Bone marrow (tissue), 2 donors: Measurements from ENCODE around the gene MARK2.
A peak's percentile ranks its signal among the peaks of the same experiment; 100 is the strongest.

Source experiments
- DNase-seq, 2 donors: peaks; one replicate each; lab custom pipeline; 2025; lab: John Stamatoyannopoulos, UW

MARK2 gene

DNA sequence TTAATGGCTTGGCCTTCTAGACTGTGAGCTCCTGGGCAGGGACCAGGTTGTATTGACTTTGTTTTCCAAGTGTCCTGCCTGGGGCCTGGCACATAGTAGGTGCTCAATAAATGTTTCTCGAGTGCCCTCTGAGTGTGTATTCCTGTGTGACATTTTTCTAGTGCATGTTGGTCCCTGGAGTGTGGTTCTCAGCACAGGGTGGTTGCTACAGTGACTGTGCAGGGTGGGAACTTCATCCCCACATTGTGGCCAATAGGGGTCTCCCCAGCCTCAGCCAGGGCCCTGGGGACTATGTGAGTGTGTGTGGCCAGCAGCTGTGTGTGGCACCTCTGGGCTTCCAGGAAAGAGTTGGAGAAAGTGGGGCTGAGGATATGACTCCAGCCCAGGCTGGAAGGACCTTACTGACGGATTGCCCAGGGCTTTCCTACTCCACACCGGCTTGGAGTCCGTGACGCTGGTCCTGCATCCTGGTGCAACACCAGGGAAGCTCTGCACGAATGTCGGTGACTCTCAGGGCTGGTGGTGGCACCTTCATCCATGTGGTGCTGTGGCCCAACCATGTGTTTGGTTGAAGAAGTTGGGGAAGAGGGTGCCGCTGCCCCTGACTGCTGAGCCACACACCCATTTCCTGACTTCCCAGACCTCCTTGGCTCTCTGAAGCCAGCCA lies 9.0 kb upstream of the MARK2 start:
- DNase-seq: no peak

DNA sequence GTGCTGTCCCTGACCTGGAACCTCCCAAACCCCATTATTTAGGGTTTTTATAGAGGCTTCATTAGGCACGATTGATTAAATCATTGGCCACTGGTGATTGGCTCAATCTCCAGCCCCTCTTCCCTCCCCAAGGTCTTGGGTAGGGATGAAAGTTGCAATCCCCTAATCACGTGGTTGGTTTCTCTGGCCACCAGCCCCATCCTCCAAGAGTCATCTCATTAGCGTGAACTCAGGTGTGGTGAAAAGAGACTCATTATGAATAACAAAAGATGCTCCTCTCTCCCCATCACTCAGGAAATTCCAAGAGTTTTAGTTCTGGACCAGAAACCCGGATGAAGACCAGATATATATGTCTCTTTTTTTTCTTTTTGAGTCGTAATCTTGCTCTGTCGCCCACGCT lies 7.6 kb upstream of the MARK2 start:
- no peak for DNase-seq

DNA sequence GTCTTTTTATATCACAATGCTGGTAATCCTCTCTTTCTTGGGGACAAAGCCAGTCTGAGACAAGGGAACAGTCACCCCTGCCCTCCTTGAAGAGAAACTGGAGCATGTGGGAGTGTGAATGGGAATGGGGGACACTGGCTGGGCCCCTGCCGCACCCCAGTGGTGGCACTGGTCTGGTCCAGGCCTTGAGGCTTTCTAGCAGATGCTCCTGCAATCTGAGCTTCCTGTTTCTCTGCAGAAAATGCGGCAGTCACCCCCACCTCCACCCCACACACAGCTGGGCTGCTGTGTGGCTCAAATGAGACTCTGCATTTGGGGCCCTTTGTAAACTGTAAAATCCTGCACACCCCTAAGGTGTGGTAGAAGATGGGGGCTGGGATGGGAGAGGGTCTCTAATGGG lies 6.6 kb upstream of the MARK2 start:
- DNase-seq: no peak

DNA sequence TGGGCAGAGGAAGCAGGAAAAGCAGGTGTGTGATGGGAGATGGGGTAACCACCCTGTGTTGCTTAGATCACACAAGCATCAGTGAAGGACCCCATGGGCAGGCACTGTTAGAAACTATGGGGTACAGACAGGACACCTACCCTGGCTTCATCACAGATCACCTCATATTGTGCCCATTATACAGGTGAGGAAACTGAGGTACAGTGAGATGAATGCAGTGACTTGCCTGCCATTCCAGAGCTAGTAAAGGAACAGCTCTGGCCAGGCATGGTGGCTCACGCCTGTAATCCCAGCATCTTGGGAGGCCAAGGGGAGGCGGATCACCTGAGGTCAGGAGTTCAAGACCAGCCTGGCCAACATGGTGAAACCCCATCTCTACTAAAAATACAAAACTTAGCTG lies 5.9 kb upstream of the MARK2 start:
- no peak for DNase-seq

DNA sequence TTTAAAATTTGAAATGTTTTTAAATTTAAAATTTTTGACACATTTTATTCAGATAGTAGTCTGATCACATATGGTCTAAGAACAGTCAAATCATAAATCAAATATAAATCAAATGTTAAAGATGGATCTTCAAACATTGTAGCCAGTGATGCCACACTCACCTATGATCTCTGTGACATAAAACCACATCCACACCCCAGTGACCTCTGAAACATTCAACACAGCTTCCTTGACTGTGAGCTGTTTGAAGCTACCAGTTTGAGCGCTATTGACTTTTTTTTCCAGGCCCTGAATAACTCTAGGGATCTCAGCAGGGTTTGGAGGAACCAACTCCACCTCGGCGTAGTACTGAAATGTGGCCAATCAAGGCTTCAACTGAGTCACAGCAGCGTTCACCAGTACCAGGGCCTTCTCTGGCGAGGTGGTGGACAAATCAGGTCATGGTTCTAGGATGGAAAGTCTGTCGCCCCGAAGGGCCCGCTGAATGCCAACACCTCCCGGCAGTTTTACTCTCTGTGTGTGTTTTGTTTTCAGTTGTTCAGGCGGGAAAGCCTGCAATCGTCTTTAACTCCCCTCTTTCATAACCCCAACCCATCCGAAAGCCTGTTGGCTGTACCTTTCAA lies 4.3 kb upstream of the MARK2 start:
- no peak for DNase-seq

DNA sequence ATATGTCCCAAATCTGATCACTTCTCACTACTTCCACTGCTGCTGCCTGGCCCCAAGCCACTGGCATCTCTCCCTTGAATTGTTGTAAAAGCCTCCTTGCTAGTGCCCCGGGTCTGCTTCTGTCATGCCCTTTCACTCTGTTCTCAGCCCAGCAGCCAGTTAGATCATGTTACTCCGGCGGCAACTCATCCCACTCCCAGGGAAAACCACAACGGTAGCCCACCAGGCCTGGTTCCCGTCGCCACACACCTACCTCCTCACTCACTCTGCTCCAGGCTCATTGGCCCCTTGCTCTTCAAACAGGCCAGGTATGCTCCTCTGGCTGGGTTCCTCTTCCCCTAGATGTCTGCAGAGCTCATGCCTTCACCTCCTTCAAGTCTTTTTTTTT lies 3.8 kb upstream of the MARK2 start:
- DNase-seq: no peak

DNA sequence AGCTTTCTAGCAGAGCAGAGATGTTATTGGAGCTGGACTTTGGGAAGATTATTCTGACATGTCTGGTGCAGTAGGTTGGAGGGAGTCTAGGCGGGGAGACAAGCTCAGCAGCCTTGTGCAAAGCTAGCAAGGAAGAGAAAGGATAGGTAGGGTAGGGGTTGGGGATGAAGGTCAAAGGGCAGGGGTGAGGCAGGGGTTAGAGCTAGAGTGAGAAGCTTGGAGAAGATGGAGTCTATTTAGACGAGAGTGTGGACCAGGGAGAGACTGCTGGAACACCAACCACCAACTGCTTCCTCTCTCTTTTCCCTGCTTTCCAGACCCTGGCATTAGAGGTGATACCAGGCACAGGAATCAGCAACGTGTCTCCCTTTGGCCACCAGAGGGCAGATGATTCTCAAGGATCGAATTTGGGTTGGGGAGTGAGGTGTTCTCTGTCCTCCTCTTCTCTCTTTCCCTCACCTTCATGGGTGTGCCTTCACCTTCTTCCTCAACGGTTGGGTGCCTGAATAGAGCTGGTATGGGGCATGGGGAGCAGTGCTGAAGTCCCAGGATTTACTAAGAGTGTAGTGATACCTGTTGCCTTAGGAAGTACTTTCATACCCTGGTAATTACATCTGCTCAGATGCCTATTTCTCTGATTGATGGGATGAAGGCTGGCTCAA lies 1.8 kb upstream of the MARK2 start:
- DNase-seq: peak; percentile 18 to 54

DNA sequence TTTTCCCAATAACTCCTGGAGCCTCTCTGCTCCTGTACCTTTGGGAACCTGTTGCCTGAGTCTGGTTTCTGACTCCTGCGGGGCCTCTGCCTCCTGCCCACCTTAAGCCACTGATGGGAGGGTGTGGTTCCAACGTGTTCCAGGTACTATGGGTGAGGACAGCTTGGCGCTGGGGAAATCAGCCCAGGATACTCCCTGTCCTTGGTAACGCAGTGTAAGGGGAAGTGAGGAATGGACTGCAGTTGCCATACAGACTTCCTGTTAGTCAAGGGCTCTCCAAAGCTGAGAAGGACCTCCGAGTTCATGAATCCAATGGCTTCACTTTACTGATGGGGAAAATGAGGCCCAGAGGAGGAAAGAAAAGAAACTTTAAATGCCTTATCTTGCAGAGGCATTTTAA lies 1.2 kb upstream of the MARK2 start:
- DNase-seq: no peak

DNA sequence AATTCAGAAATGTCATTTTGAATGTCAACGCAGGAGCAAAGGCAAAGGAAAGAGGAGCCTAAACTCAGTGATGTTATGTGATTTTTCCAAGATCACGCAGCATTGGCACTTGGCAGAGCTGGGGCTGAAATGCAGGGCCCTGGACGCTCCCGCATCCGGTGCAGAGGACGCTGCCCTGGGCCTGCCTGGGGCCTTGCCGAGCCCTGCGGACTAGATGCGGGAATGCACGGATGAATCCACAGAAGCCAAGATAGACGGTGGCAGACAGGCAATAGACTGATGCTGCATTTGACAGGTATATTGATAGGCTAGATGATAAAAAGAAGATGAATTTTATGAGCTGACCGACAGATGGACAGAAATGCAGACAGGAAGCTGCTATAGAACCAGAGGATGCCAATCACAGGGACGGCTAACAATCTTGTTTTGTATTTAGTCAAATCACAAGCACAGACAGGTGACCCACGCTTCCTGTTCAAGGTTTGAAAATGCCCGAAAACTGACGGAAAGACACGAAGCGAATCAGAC lies 696 bp upstream of the MARK2 start:
- DNase-seq: no peak

DNA sequence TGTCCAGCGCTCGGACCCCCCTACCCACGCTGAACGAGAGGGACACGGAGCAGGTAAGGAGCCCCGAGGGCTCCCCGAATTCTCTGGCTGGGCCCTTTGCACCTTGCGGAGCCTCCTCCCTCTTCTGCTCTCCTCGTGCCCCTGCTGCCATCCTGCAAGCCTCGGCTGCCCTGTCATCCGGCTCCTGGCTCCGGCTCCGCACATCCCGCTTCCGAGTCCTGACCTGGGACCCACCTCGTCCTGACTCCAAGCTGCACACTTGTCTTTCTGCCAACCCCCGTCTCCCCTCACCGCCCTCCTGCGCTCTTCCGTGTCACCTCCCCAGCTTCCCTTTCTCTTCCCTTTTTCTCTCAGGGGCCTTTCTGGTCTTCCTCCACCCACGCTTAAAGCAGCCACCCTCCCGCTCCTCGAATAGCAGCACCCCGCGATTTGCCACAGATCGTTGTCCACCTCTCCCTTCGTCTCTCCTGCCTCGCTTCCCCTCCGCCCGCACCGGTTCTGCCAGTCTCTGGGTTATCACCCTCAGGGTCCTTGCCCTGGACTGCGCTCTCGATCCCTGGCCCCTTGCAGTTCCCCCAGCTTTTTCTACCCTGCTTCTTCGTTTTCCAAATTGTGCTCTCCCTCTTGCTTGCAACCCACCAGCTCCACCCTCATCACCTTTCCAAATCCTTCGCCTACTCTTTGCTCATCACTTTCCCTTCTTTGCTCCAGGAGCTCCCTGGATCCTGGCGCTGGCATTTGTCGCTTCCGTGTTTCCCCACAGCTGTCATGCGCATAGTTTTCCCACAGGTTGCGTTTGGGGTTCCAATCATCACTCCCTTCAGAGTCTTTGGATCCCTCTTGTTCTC lies 822 bp downstream of the MARK2 start:
- peak; percentile 35 to 44 for DNase-seq

DNA sequence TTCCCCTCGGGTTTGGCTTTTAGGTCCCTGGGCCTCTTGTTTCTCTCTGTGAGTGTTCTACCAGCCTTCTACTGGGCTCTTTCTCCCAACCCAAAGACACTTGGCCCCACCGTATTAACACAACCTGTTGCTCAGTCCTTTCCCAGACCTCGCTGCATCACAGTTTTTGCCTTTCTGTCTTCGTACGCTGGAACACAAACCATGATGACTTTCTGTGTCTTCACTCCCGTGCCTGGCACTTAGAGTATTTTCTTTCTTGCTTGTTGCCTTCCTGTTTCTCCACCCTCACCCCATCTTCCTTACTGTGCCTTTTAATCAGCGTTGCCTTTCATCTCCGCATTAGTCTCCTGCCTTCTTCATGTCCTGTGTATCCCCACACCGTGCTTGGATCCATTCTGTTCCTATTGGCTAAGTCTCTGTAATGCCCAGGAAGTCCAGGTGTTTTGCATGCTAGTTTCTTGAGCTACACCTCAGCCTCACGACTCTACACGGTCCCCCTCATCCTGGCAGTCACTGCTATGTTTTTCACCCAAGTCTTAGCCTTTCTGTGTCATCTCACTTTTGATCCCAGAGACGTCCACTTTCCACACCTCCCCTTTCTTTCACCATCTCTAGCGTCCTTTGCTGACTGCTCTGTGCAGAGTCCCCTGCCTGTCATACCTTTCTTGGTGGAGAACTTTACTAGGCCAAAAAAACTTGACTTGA lies 1.6 kb downstream of the MARK2 start:
- DNase-seq: no peak

DNA sequence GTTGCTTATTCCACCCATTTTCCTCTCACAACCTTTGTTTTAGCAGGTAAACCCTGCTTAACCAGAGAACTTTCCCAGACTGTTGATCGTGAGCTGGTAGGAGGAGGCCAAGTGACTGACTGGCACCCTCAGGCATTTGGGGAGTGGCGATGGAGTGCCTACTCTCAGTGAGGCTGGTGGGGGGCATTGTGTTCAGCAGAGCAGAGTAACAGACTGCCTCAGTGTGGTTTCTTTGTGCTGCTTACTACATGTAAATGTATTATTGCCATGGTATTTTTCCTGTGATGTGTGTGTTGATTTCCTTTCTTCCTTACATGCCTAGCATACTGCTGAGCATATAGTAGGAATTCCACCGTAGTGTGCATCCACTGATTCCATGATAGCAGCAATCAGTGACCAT lies 2.6 kb downstream of the MARK2 start:
- DNase-seq: no peak

DNA sequence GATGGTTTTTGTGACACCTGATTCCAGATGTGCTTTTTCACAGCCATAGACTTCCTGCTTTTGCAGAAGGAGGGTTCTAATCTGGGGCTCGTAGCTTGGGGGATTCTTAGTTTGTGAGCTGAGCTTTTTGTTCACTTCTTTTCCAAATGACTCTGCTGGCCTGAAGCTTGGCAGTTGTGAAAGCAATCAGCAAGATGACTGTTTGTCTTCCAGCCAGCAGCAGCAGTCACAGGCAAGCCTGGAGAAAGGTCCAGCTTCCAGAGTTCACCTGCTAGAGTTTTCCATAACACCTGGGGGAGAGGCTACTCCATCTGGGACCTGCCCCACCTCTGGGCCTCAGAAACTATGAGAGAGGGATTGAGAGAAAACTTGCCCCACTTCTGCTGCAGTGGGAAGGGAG lies 4.1 kb downstream of the MARK2 start:
- DNase-seq: no peak

DNA sequence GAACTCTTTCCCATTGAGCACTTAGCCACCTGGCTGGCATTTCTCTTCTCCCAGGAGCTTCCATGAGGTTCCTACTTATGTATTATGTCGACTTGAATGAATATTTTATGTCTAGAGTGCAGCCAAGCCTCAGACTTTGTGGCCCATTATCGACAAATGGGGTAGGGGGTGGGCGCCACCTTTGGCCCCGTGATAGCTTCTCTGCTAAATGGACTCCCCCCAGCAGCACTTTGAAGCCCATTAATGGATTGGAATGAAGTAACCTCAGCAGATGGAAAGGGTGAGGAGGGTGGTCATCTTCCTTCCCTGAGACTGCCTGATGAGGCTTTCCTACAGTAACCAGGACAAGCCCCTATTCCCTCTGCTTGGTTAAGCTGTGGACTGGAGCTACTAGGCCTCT lies 5.9 kb downstream of the MARK2 start:
- no peak for DNase-seq

DNA sequence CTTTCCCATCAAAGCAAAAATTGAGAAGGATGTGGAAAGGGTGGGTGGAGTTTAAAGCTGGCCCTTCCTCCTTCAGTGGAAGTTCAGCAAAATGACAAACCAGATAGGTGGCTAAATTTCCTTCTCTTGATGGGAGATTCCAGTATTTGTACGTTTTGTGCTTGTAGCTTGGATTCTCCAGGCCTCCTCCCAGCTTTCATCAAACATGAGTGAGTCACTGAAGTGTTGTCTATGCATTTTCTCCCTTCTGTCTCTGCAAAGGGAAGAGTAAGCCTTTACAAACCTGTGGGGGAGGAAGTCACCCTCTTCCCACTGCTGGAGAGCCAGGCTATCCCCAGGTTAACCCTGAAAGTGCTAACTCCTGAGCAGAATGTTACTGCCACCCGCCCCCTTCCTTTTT lies 6.4 kb downstream of the MARK2 start:
- DNase-seq: no peak

DNA sequence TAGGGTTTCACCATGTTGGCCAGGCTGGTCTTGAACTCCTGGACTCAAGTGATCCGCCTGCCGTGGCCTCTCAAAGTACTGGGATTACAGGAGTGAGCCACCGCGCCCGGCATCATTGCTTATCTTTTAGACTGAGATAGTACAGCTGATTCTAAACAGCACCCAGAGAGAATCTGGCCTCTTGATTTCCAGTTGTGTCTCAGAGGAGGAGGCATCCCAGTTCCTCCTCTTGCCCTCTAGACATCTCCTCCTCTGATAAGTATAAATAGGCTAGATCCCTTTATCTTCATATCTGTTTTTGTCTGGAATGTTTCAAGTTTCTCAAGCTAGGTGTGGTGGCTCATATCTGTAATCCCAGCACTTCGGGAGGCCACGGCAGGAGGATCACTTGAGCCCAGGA lies 7.0 kb downstream of the MARK2 start:
- no peak for DNase-seq

DNA sequence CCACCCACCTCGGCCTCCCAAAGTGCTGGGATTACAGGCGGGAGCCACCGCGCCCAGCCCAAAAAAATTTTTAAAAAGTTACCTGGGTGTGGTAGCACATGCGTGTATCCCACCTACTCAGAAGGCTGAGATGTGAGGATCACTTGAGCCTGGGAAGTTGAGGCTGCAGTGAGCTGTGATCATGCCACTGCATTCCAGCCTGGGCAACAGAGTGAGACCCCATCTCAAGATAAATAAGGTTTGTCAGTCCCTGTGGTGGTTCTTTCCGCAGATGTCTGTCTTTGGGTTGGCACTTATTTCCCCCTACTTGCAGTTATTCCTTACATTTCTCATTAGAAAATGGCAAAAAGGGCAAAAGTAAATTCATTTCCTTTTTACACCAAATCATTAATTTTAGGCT lies 8.0 kb downstream of the MARK2 start:
- DNase-seq: no peak

DNA sequence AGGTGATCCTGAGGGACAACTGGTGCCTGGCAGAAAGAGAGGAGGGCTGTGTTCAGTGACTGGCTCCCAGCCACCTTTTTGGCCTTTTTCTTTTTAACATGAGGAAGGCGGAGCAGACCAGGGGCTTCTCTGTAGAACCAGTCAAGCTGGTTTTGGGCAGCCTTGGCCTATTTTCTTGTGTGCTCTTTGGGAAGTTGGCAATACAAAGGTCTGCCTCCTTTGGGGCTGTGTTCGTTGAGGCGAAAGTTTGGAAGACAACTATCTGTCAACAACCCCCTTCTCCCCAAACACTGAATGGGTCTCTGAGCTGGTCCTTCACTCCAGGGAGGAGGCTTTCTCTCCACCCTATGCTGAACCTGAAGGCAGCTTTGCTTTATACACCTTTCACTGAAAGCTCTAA lies 8.5 kb downstream of the MARK2 start:
- no peak for DNase-seq

DNA sequence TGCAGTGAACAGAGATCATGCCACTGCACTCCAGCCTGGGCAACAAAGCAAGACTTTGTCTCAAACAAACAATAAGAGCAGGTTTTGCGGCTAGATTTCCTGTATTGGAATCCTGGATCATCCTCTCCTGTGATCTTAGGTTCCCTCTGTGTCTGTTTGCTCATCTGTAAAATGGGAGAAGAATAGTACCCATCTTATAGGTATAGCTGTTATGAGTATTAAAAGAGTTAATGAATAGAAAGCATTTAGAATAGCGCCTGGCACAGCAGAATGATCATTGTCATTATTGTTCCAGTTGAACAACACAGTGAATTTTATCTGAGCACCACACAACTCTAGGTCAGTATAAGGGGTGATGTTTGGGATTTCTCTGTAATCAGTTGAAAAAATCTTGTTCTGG lies 10.8 kb downstream of the MARK2 start:
- DNase-seq: no peak

DNA sequence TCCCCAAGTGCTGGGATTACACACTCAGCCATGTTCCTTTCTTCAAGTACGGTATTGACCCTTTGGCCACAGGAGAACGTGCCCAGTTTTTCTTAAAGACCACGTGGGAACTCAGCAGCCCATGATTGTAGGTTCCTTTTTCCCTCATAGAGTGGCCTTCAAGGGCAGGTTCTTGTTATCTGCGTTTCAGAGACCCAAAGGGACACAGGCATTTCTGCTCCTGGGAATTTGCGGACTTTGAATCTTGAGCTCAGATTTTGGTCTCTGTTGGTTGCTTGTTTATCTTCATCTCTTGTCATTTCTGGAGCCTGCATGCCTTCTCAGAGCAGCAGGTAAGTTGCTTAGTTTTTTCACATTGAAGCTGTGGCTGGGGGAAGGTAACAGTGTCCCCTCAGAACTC lies 12.0 kb downstream of the MARK2 start:
- DNase-seq: no peak

DNA sequence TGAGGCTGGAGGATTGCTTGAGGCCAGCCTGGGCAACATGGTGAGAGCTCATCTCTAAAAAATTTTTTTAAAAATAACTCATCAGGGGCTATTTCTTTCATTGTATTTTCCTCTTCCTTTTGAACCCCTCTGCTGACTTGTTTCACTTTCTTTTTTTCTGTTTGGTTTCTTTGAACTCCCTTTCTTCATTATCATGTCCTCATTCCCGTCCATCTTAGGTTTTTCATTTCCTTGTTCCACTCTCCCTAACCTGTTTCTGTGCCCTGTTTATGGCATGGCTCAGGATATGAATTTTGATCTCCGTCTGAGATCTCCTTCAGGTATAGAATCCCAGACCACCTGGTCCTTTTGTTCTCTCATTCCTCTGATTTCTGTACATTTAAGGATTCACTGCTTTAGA lies 12.5 kb downstream of the MARK2 start:
- peak in 1 of 2 donors; percentile 37 for DNase-seq

DNA sequence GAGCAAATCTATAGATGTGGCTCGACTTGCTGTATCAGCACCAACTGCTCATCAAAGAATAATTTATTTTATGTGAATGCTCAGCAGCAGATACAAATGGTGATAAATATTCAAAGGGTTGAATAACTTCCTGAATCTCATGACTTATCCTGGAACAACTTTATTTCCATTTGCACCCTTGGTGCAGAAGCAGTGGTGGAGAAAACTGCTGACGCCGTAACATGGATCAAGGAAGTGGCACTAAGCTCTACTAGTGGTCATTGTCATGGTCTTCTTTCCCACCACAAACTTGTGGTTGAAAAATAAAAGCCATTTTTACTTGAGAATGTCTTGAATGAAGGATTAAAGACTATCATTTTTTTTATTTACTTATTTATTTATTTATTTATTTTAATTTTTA lies 14.6 kb downstream of the MARK2 start:
- no peak for DNase-seq
